Measurements from ENCODE around the gene TMEM191C.
"Not testable (repeated sequence)": the region's sequence is repeated elsewhere in the genome, so short reads cannot be mapped to it uniquely, and the experiment has no call there.

TMEM191C gene

DNA sequence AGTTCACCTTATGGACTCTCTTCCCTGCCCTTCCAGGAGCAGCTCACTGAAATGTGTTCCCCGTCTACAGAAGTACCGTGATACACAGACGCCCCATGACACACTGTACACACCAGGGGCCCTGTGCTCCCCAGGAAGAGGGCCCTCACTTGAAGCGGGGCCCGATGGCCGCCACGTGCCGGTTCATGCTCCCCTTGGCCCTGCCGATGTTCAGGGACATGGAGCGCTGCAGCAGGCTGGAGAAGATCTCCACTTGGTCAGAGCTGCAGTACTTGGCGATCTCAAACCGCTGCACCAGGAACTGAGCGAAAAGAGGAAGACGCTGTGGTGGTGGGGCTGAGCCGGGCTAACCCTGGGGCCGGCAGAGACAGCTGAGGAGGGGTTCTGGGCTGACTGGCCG, 20.5 kb downstream of the TMEM191C start:
- not testable (repeated sequence) for H3K36me3 ChIP-seq (ENCODE audit: control insufficient read depth in 5 of 5, insufficient read depth in 5 of 5, low read length in 5 of 5); H3K9ac ChIP-seq (ENCODE audit: low read length in 5 of 5); H3K4me3 ChIP-seq (ENCODE audit: low read depth in 1 of 5, low read length in 5 of 5); H3K4me1 ChIP-seq (ENCODE audit: control insufficient read depth in 5 of 5, insufficient read depth in 5 of 5, low read length in 5 of 5); H3K9me3 ChIP-seq (ENCODE audit: control insufficient read depth in 5 of 5, low read length in 5 of 5); H3K27ac ChIP-seq (ENCODE audit: low read depth, low read length); H3K27me3 ChIP-seq (ENCODE audit: control insufficient read depth in 5 of 5, insufficient read depth in 4 of 5, low read length in 5 of 5)

GRCh38 chr22:21489149-21489680, 22.0 kb downstream of the TMEM191C start:
- H3K27ac ChIP-seq (ENCODE audit: low read depth, low read length); H3K9ac ChIP-seq (ENCODE audit: low read length in 5 of 5); H3K4me1 ChIP-seq (ENCODE audit: control insufficient read depth in 5 of 5, insufficient read depth in 5 of 5, low read length in 5 of 5); H3K36me3 ChIP-seq (ENCODE audit: control insufficient read depth in 5 of 5, insufficient read depth in 5 of 5, low read length in 5 of 5); H3K4me3 ChIP-seq (ENCODE audit: low read depth in 1 of 5, low read length in 5 of 5); H3K9me3 ChIP-seq (ENCODE audit: control insufficient read depth in 5 of 5, low read length in 5 of 5); H3K27me3 ChIP-seq (ENCODE audit: control insufficient read depth in 5 of 5, insufficient read depth in 4 of 5, low read length in 5 of 5): not testable (repeated sequence)

DNA sequence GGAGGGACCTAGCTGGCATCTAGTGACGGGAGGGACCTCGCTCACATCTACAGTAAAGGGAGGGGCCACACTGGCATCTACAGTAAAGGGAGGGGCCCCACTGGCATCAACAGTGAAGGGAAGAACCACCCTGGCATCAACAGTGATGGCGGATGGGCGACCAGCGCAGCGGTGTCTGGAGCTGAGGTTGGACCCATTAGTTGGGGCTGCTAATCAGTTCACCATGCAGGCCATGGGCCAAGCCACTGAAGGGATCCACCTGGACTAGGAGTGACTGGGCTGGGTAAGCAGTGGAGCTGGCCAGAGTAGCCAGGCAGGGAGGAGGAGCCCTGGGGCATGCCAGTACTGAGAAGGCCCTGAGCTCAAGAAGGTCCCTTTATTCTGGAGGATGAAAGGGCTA, 23.4 kb downstream of the TMEM191C start:
- not testable (repeated sequence) for H3K4me1 ChIP-seq (ENCODE audit: control insufficient read depth in 5 of 5, insufficient read depth in 5 of 5, low read length in 5 of 5); H3K9me3 ChIP-seq (ENCODE audit: control insufficient read depth in 5 of 5, low read length in 5 of 5); H3K36me3 ChIP-seq (ENCODE audit: control insufficient read depth in 5 of 5, insufficient read depth in 5 of 5, low read length in 5 of 5); H3K4me3 ChIP-seq (ENCODE audit: low read depth in 1 of 5, low read length in 5 of 5); H3K27me3 ChIP-seq (ENCODE audit: control insufficient read depth in 5 of 5, insufficient read depth in 4 of 5, low read length in 5 of 5); H3K27ac ChIP-seq (ENCODE audit: low read depth, low read length); H3K9ac ChIP-seq (ENCODE audit: low read length in 5 of 5)

DNA sequence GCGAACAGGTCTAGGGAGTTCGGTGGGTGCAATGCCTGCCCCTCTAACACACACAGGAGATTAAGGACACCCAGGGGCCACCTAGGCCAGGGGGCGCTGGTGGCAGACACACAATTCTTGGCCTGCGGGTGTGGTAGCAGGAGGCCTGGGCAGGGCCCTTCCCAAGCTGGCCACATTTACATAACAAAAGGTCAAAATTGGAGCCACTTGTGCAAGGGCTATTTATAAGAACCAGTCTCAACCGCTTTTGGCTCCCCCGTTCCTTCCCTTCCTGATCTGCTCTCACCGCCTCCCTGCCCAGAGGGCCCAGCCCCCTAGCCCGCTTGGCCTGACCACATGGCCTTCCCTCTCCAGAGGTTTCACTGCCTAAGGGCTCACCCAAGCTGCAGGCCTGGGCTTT, 25.1 kb downstream of the TMEM191C start:
- not testable (repeated sequence) for H3K4me1 ChIP-seq (ENCODE audit: control insufficient read depth in 5 of 5, insufficient read depth in 5 of 5, low read length in 5 of 5); H3K36me3 ChIP-seq (ENCODE audit: control insufficient read depth in 5 of 5, insufficient read depth in 5 of 5, low read length in 5 of 5); H3K27ac ChIP-seq (ENCODE audit: low read depth, low read length)

GRCh38 chr22:21493789-21494782, 26.9 kb downstream of the TMEM191C start:
- not testable (repeated sequence) for H3K27ac ChIP-seq (ENCODE audit: low read depth, low read length); H3K27me3 ChIP-seq (ENCODE audit: control insufficient read depth in 5 of 5, insufficient read depth in 4 of 5, low read length in 5 of 5); H3K36me3 ChIP-seq (ENCODE audit: control insufficient read depth in 5 of 5, insufficient read depth in 5 of 5, low read length in 5 of 5); H3K9ac ChIP-seq (ENCODE audit: low read length in 5 of 5); H3K9me3 ChIP-seq (ENCODE audit: control insufficient read depth in 5 of 5, low read length in 5 of 5); H3K4me1 ChIP-seq (ENCODE audit: control insufficient read depth in 5 of 5, insufficient read depth in 5 of 5, low read length in 5 of 5); H3K4me3 ChIP-seq (ENCODE audit: low read depth in 1 of 5, low read length in 5 of 5)

More for the DNA sequence above, 25.1 kb downstream of the TMEM191C start:
- H3K9ac ChIP-seq (ENCODE audit: low read length in 5 of 5); H3K9me3 ChIP-seq (ENCODE audit: control insufficient read depth in 5 of 5, low read length in 5 of 5); H3K4me3 ChIP-seq (ENCODE audit: low read depth in 1 of 5, low read length in 5 of 5); H3K27me3 ChIP-seq (ENCODE audit: control insufficient read depth in 5 of 5, insufficient read depth in 4 of 5, low read length in 5 of 5): not testable (repeated sequence)

DNA sequence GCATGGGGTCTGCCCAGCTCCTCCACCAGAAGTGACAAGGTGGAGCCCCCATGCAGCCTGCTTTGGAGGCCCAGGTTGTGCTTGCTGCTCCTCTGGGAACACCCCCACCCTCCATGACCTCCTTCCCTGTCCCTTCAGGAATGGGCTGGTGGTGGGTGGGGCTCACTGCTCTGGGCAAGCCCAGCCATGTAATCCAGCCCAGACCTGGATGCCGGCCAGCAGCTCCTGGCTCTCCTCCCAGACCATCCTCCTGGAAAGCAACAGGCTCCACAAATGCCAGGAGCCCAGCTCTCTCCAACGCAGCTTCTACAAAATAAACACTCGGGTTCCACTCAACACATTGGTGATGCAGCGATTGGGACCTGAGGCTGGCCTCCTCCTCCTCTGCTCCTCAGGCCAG, 30.8 kb downstream of the TMEM191C start:
- H3K27me3 ChIP-seq (ENCODE audit: control insufficient read depth in 5 of 5, insufficient read depth in 4 of 5, low read length in 5 of 5); H3K9ac ChIP-seq (ENCODE audit: low read length in 5 of 5); H3K4me1 ChIP-seq (ENCODE audit: control insufficient read depth in 5 of 5, insufficient read depth in 5 of 5, low read length in 5 of 5); H3K36me3 ChIP-seq (ENCODE audit: control insufficient read depth in 5 of 5, insufficient read depth in 5 of 5, low read length in 5 of 5); H3K27ac ChIP-seq (ENCODE audit: low read depth, low read length); H3K4me3 ChIP-seq (ENCODE audit: low read depth in 1 of 5, low read length in 5 of 5); H3K9me3 ChIP-seq (ENCODE audit: control insufficient read depth in 5 of 5, low read length in 5 of 5): not testable (repeated sequence)

- H3K9ac ChIP-seq (ENCODE audit: low read length in 5 of 5); H3K36me3 ChIP-seq (ENCODE audit: control insufficient read depth in 5 of 5, insufficient read depth in 5 of 5, low read length in 5 of 5); H3K27me3 ChIP-seq (ENCODE audit: control insufficient read depth in 5 of 5, insufficient read depth in 4 of 5, low read length in 5 of 5); H3K4me3 ChIP-seq (ENCODE audit: low read depth in 1 of 5, low read length in 5 of 5); H3K4me1 ChIP-seq (ENCODE audit: control insufficient read depth in 5 of 5, insufficient read depth in 5 of 5, low read length in 5 of 5); H3K9me3 ChIP-seq (ENCODE audit: control insufficient read depth in 5 of 5, low read length in 5 of 5); H3K27ac ChIP-seq (ENCODE audit: low read depth, low read length): not testable (repeated sequence)
These were observed 31.3 kb downstream of the TMEM191C start for GRCh38 chr22:21498489-21498888.

- H3K27me3 ChIP-seq (ENCODE audit: control insufficient read depth in 5 of 5, insufficient read depth in 4 of 5, low read length in 5 of 5); H3K4me1 ChIP-seq (ENCODE audit: control insufficient read depth in 5 of 5, insufficient read depth in 5 of 5, low read length in 5 of 5); H3K9me3 ChIP-seq (ENCODE audit: control insufficient read depth in 5 of 5, low read length in 5 of 5); H3K36me3 ChIP-seq (ENCODE audit: control insufficient read depth in 5 of 5, insufficient read depth in 5 of 5, low read length in 5 of 5); H3K4me3 ChIP-seq (ENCODE audit: low read depth in 1 of 5, low read length in 5 of 5); H3K9ac ChIP-seq (ENCODE audit: low read length in 5 of 5); H3K27ac ChIP-seq (ENCODE audit: low read depth, low read length): not testable (repeated sequence)
These were observed 32.7 kb downstream of the TMEM191C start for GRCh38 chr22:21499623-21500506.

DNA sequence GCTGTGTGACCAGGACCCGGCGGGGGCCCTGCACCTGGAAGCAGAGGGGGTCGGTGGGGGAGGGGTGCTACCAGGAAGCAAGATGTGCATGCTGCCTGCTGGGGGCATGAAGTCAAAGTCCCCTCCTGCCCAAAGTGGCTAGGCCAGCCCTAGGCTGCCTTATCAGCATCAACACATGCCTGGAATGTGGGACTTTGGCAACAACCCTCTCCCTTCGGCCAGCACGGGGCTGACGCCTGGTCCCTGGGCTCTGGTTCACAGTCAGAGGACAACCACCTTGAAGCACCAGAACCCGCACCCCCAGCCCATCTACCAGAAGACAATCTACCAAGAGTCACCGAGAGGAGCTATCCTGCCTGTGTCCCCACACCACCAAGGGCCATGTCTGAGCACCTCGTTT, 43.2 kb downstream of the TMEM191C start:
- not testable (repeated sequence) for H3K27me3 ChIP-seq (ENCODE audit: control insufficient read depth in 5 of 5, insufficient read depth in 4 of 5, low read length in 5 of 5); H3K9me3 ChIP-seq (ENCODE audit: control insufficient read depth in 5 of 5, low read length in 5 of 5); H3K27ac ChIP-seq (ENCODE audit: low read depth, low read length); H3K4me1 ChIP-seq (ENCODE audit: control insufficient read depth in 5 of 5, insufficient read depth in 5 of 5, low read length in 5 of 5); H3K36me3 ChIP-seq (ENCODE audit: control insufficient read depth in 5 of 5, insufficient read depth in 5 of 5, low read length in 5 of 5); H3K9ac ChIP-seq (ENCODE audit: low read length in 5 of 5); H3K4me3 ChIP-seq (ENCODE audit: low read depth in 1 of 5, low read length in 5 of 5)

DNA sequence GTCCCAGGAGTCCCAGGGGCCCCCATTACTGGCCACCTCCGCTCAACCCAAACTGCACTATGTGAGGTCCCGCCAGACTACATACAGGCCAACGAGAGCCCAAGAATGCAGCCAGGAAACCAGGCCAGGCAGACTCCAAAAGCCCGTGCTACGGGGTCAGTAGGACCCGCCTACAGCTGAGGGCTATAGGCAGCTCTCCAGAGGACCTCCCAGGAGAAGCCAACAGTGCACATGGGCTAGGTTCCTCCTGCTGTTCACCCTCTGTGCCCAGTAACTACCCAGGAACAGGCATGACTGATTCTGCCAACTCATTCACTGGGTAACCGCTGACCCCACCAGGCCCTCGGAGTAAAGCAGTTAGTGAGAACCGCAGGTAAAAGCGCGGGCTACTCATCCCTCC, 44.8 kb downstream of the TMEM191C start:
- not testable (repeated sequence) for H3K27ac ChIP-seq (ENCODE audit: low read depth, low read length)

More for the DNA sequence above, 44.8 kb downstream of the TMEM191C start:
- H3K9me3 ChIP-seq (ENCODE audit: control insufficient read depth in 5 of 5, low read length in 5 of 5); H3K4me3 ChIP-seq (ENCODE audit: low read depth in 1 of 5, low read length in 5 of 5); H3K4me1 ChIP-seq (ENCODE audit: control insufficient read depth in 5 of 5, insufficient read depth in 5 of 5, low read length in 5 of 5); H3K9ac ChIP-seq (ENCODE audit: low read length in 5 of 5); H3K27me3 ChIP-seq (ENCODE audit: control insufficient read depth in 5 of 5, insufficient read depth in 4 of 5, low read length in 5 of 5); H3K36me3 ChIP-seq (ENCODE audit: control insufficient read depth in 5 of 5, insufficient read depth in 5 of 5, low read length in 5 of 5): not testable (repeated sequence)

All from subcutaneous abdominal adipose tissue (tissue), 5 donors.